PC-9 (cell line): ENCODE results near the gene CCDC28B. TPM values are rescaled to one million over a fixed set of nuclear protein-coding genes. Genes with fewer than 3 reads are reported as not detected.
"Not testable (repeated sequence)": the region's sequence is repeated elsewhere in the genome, so short reads cannot be mapped to it uniquely, and the experiment has no call there.

Source experiments
- BruUV-seq: library from RNA; stranded (reverse); fragments of 400-500 nt; replicated peaks from 2 replicates; lab custom pipeline; 2021; lab: Mats Ljungman, UMichigan
- CTCF ChIA-PET: fragments of 300-600 bp; sonication (Branson Sonifier 250); formaldehyde crosslinking; loops from one replicate; lab custom pipeline; 2022; ENCODE audit warnings: antibody characterized with exemption; lab: Charles Lee
- POLR2A ChIA-PET: fragments of 300-600 bp; sonication (Branson Sonifier 250); formaldehyde crosslinking; loops from one replicate; lab custom pipeline; 2022; ENCODE audit warnings: antibody characterized with exemption; ENCODE audit not compliant: unreplicated experiment; lab: Charles Lee
- DNase-seq, 2 experiments: peaks; one replicate each; pipeline versions ENCODE4 v3.0.0 to v3.0.0-alpha.2; 2015 to 2022; ENCODE audit warnings: mixed read lengths in 1 of 2
- H2AFZ ChIP-seq: fragments of 200-600 bp; sonication (generic); 2 replicates; pipeline ENCODE4 v1.8.1; 2017; ENCODE audit warnings: antibody characterized with exemption
- H3F3A ChIP-seq: fragments of 200-600 bp; sonication (generic); 2 replicates; pipeline ENCODE4 v1.8.1; 2017; ENCODE audit warnings: antibody characterized with exemption, mild to moderate bottlenecking, low read depth; ENCODE audit not compliant: insufficient read depth
- H3K27ac ChIP-seq: fragments of 200-600 bp; sonication (generic); 2 replicates; pipeline ENCODE4 v1.6.1; 2016; ENCODE audit warnings: mixed run types
- H3K27me3 ChIP-seq: fragments of 200-600 bp; sonication (generic); 2 replicates; pipeline ENCODE4 v1.6.1; 2016; ENCODE audit warnings: low read depth, mixed run types; ENCODE audit not compliant: insufficient read depth
- H3K36me3 ChIP-seq: fragments of 200-600 bp; sonication (generic); 2 replicates; pipeline ENCODE4 v1.6.1; 2016; ENCODE audit warnings: low read depth, mixed run types
- H3K4me1 ChIP-seq: fragments of 200-600 bp; sonication (generic); replicated peaks from 2 replicates; pipeline ENCODE4 v1.6.1; 2016; ENCODE audit warnings: mixed run types; ENCODE audit not compliant: insufficient read depth
- H3K4me2 ChIP-seq: fragments of 200-600 bp; sonication (generic); 2 replicates; pipeline ENCODE4 v1.6.1; 2017; ENCODE audit warnings: mixed run types
- H3K4me3 ChIP-seq: fragments of 200-600 bp; sonication (generic); 2 replicates; pipeline ENCODE4 v1.6.1; 2016; ENCODE audit warnings: mixed run types
- H3K79me2 ChIP-seq: fragments of 200-600 bp; sonication (generic); 2 replicates; pipeline ENCODE4 v1.6.1; 2017; ENCODE audit warnings: low read depth, mixed run types
- H3K9me2 ChIP-seq: fragments of 200-600 bp; sonication (generic); 2 replicates; pipeline ENCODE4 v1.8.1; 2017; ENCODE audit warnings: mild to moderate bottlenecking; ENCODE audit not compliant: insufficient read depth
- H3K9me3 ChIP-seq: fragments of 200-600 bp; sonication (generic); 2 replicates; pipeline ENCODE4 v1.8.1; 2016; ENCODE audit warnings: low read depth; ENCODE audit not compliant: insufficient read depth
- H4K20me1 ChIP-seq: fragments of 200-600 bp; sonication (generic); 2 replicates; pipeline ENCODE4 v1.8.1; 2017; ENCODE audit not compliant: insufficient read depth
- EZH2 ChIP-seq: fragments of 200-600 bp; sonication (generic); IDR thresholded peaks from 2 replicates; pipeline ENCODE4 v1.8.0; 2017; ENCODE audit warnings: antibody characterized with exemption, low read depth
- intact Hi-C: fragments of 100-400 bp; cut with micrococcal nuclease; formaldehyde crosslinking; loops from one replicate; pipeline ENCODE4 v1.10.0; 2022; ENCODE audit not compliant: unreplicated experiment
- total RNA-seq: library from RNA; stranded (reverse); gene quantifications from 2 replicates; pipeline ENCODE4 v1.2.3, GENCODE V29; 2021
- TF ChIP-seq, protein P1 (sequence below): fragments of 200-600 bp; sonication (generic); conservative IDR thresholded peaks from 2 replicates; pipeline ENCODE4 v1.6.1; 2017; ENCODE audit warnings: mixed run types, antibody characterized with exemption, mild to moderate bottlenecking, moderate library complexity

CCDC28B gene
- total RNA-seq, 1 experiment from 2014 or later: 4.4 TPM

DNA sequence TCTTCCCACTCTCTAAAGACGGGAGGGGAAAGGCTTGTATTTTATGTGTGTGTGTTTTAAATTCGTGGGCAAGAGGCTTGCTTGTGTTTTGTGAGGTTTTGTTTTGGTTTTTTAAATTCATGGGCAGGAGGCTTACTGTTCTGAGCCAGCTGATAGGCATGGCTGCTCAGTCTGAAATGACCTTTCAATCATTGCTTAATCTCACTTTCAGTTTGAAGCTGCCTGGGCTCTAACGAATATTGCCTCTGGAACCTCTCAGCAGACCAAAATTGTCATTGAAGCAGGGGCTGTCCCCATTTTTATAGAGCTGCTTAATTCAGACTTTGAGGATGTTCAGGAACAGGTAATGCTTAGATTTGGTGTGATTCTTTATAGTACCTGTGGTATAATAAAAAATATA is 41.2 kb upstream of the CCDC28B start:
- Histone ChIP-seq H3K79me2 (no peaks in the 10 kb centered on the region), H3K27me3 (no peaks in the 10 kb centered on the region), H3K4me1 (peaks cover 8% of the 10 kb centered on the region), H3K27ac (no peak overlapping the region), H3K4me3 (no peak overlapping the region), H3K9me3 (no peaks in the 10 kb centered on the region), H3K4me2 (no peak overlapping the region), H3F3A (peaks cover 9% of the 10 kb centered on the region; the same call in 1 of the 2 replicates), H4K20me1 (peaks cover 11% of the 10 kb centered on the region), H3K9me2 (no peaks in the 10 kb centered on the region), H2AFZ (no peak overlapping the region), H3K36me3 (peaks cover 45% of the 10 kb centered on the region)
- no TSS peak for BruUV-seq
- ChIA-PET POLR2A (no interaction called here), CTCF (no interaction called here)
- DNase-seq: no peak
- TF ChIP-seq, protein P1, sequence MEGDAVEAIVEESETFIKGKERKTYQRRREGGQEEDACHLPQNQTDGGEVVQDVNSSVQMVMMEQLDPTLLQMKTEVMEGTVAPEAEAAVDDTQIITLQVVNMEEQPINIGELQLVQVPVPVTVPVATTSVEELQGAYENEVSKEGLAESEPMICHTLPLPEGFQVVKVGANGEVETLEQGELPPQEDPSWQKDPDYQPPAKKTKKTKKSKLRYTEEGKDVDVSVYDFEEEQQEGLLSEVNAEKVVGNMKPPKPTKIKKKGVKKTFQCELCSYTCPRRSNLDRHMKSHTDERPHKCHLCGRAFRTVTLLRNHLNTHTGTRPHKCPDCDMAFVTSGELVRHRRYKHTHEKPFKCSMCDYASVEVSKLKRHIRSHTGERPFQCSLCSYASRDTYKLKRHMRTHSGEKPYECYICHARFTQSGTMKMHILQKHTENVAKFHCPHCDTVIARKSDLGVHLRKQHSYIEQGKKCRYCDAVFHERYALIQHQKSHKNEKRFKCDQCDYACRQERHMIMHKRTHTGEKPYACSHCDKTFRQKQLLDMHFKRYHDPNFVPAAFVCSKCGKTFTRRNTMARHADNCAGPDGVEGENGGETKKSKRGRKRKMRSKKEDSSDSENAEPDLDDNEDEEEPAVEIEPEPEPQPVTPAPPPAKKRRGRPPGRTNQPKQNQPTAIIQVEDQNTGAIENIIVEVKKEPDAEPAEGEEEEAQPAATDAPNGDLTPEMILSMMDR: no peak
- no peak for TF ChIP-seq EZH2
- intact Hi-C loops: no loop called here

DNA sequence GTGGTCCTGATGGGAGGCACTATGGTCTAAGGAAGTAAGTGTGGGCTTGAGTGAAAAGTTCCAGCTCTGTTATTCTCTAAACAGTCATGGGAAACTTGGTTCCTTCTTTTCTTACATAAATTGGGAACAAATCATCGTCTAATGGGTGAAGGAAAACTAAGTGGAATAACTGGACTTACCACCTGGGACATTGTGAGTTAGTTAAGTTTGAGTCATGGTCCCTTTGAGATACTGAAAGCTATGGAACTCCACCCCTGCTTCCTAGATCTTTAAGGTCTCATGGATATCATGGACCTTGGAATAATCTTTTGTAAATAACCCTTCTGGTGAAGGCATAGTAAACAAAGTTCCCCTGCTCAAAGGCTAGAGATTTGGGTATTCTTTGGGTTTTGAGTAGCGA is 37.0 kb upstream of the CCDC28B start:
- H3K27me3 ChIP-seq: no peaks in the 10 kb centered on the region
- H3K4me2 ChIP-seq: peak overlapping the region; percentile 17
- no peak for TF ChIP-seq EZH2
- TF ChIP-seq, protein P1: no peak
- no TSS peak for BruUV-seq
- H3K4me1 ChIP-seq: peaks cover 8% of the 10 kb centered on the region
- DNase-seq: peak in 1 of 2 experiments; percentile 71
- intact Hi-C loops: no loop called here
- H2AFZ ChIP-seq: no peak overlapping the region
- peak overlapping the region; percentile 42 for H3K27ac ChIP-seq
- ChIA-PET CTCF (interaction anchor here (0.6 kb wide), 1 partner anchor 19 kb away, joined by 3 read pairs; no protein-coding TSS in a partner anchor), POLR2A (interaction anchor here (0.8 kb wide), 1 partner anchor 9 kb away, joined by 3 read pairs; no protein-coding TSS in a partner anchor)
- H3K9me2 ChIP-seq: no peaks in the 10 kb centered on the region
- H3K36me3 ChIP-seq: peaks cover 55% of the 10 kb centered on the region
- no peaks in the 10 kb centered on the region for H3K9me3 ChIP-seq
- no peaks in the 10 kb centered on the region for H4K20me1 ChIP-seq
- peaks cover 14% of the 10 kb centered on the region; the same call in 1 of the 2 replicates for H3F3A ChIP-seq
- no peak overlapping the region for H3K4me3 ChIP-seq
- H3K79me2 ChIP-seq: no peaks in the 10 kb centered on the region

DNA sequence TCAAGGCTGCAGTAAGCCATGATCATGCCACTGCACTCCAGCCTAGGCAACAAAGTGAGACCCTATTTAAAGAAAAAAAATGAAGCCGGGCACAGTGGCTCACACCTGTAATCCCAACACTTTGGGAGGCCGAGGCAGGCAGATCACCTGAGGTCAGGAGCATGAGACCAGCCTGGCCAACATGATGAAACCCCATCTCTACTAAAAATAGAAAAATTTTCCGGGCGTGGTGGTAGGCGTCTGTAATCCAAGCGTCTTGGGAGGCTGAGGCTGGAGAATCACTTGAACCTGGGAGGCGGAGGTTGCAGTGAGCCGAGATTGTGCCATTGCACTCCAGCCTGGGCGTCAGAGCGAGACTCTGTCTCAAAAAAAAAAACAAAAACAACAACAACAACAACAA is 34.8 kb upstream of the CCDC28B start:
- H3K4me1 ChIP-seq, intact Hi-C loops, H3K79me2 ChIP-seq, H2AFZ ChIP-seq, DNase-seq, H3K9me2 ChIP-seq, H3K4me2 ChIP-seq, H3K27ac ChIP-seq, H3K27me3 ChIP-seq, H3K9me3 ChIP-seq, POLR2A ChIA-PET, BruUV-seq, H4K20me1 ChIP-seq, H3K4me3 ChIP-seq: not testable (repeated sequence)
- CTCF ChIA-PET: interaction anchor here (0.6 kb wide), 1 partner anchor 93 kb away, joined by 10 read pairs; no protein-coding TSS in a partner anchor
- Histone ChIP-seq H3F3A (peaks cover 14% of the 10 kb centered on the region; the same call in 1 of the 2 replicates), H3K36me3 (peaks cover 55% of the 10 kb centered on the region)

DNA sequence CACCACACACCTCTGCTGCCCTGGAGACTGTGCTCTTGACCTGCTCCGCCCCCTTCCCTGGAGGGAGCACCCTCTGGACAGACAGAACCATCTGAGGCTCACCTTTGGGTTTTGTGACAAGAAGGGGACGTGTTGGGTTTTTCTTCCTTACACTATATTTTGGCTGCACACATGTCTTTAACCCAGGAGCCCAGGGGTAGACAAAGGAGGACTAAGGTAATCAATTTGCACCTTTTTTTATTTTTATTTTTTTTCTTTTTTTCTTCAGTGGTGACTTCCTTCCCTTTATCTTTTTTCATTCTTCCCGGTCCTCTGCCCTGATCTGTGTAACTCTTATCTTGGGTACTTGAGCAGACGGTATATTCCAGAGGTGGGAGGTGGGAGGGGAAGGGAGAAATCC is 29.4 kb upstream of the CCDC28B start:
- Histone ChIP-seq H3K27ac (no peak overlapping the region), H3K9me3 (no peaks in the 10 kb centered on the region), H2AFZ (no peak overlapping the region), H3K4me3 (no peak overlapping the region), H3K27me3 (no peaks in the 10 kb centered on the region), H4K20me1 (no peaks in the 10 kb centered on the region), H3K36me3 (peaks cover 31% of the 10 kb centered on the region; the same call in 1 of the 2 replicates), H3K79me2 (no peaks in the 10 kb centered on the region), H3K9me2 (no peaks in the 10 kb centered on the region), H3K4me1 (0 out of 2 replicates have a peak, but pooled peaks cover 8% of the 10 kb centered on the region), H3F3A (peaks cover 10% of the 10 kb centered on the region; the same call in 1 of the 2 replicates), H3K4me2 (no peak overlapping the region)
- CTCF ChIA-PET: interaction anchor here (0.6 kb wide), 1 partner anchor 50 kb away, joined by 4 read pairs; no protein-coding TSS in a partner anchor
- TF ChIP-seq EZH2: no peak
- TF ChIP-seq, protein P1: no peak
- POLR2A ChIA-PET: no interaction called here
- no peak for DNase-seq
- intact Hi-C loops: loop anchor here (10.0 kb wide), 1 partner anchor 96 kb away; the partner anchor contains the start of gene TMEM39B
- BruUV-seq: no TSS peak
